ENCODE results near the gene LIPT2.
A peak's percentile ranks its signal among the peaks of the same experiment; 100 is the strongest.

Gene LIPT2

DNA sequence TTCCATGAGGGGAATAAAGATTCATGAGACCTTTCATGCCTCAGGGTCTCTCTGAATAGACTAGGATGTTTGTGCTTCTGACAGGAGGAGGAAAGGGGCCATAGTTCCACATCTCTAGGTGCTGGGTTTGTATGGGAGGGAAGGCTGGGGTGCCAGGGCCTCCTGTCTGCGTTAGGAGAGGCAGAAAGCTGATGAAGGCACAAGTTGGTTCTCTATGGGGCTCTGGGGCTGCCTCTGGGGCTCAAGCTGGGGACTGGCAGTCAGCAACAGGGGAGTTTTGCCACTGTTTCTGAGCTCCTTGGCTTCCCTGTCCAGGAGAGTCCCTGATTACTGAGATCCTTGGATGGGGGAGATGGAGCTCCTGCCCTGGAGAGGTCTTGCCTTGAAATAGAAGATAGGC, 30.3 kb downstream of the LIPT2 start:
- no peak for DNase-seq

DNA sequence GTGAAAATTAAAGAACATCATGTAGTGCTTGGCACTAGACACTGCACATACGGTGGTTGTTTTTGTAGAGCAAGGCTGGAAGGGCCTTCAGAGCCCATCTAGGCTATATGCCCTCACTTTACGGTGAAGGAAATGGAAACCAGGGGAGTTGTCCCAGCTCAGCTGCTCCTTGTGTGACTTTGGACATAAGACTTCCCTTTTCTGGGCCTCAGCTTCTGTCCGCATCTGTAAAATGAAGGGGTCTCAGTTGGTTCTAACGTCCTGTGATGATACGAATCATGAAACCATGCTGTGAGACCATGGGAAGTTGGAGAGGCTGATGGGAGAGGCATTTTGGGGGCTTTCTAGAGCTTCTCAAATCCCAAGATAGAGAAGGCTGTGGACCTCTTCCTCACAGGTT, 30.9 kb downstream of the LIPT2 start:
- DNase-seq, result no peak

DNA sequence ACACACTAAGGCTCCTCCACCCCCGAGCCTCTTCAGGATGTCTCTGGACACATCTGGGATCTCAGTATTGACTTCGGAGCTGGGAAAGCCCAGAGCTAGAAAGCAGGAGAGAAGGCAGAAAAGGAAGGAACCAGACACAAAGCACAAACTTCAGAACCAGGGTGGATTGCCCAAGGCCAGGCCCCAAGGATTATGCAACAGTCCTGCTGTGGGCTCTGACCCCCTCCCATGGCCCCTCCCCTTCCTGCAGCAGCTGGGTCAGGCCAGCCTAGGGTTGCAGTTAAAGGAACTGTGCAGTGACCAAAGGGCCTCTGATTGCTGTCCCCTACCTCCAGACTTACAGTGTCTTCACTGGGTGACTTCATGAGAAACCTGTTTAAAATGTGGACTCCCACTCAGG, 31.5 kb downstream of the LIPT2 start:
- peak; percentile 72 for DNase-seq

DNA sequence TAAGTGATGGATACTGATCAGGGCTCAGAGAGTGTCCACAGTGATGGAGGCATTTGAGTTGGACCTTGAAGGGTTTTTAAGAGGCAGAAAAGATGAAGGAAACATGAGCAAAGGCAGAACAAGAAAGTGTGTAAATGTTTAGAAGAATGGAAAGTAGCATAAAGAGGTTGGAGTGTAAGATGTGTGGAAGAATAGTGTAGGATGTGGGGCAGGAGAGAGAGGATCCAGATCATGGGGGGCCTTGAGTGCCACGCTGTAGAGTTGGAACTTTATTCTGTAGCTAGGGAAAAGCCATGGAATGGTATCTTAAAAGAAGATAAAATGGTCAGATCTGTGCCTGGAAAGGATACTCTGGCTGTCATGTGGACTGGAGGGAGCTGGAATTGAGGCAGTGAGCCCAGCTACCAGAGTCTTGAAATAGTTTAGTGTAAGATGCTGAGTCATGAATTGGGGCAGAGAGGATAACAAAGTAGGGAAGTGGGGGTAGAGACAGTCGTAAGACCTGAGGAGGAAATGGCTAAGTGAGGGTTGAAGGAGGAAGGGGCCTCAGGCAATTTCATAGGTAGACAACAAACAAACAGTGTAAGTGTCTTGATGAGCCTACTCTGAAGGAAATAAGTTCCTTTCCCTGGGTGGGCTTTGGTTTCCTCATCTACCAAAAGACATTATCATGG, 32.9 kb downstream of the LIPT2 start:
- no peak for DNase-seq

DNA sequence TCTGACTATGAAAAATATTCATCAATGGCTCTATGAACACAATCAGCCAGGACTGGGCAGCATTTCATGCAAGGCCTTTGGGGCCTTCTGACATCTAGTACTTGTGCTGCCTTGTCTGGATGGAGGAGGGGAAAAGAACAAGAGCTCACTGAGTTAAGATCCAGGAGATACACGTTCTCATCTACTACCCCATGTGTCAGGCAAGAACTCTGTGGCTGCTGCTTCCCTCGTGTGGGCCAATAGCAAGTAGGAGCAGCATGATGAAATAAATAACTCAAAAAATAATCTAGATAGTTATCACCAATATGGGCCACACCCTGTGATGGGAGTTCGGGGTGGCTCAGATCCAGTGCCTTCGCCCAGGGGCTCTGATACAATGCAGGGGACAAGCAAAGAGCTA, 33.5 kb downstream of the LIPT2 start:
- no peak for DNase-seq

DNA sequence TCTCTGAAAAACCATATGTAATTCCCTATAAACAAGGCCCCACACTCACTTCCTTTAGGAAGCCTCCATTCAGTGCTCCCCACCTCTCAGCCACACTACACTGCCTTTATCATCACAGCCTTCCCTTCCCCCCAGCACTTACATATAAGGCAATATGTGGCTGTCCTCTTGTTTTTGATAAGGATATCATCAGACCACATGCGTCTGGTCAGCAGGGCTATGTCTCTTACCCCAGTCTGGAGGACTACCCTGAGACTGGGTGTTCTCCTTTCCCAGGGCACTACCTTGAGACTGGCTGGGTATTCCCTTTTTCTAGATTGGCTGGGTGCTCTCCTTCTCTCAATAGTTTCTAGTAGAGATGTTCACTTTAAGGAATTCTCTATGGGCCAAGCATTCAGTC, 33.9 kb downstream of the LIPT2 start:
- DNase-seq, result no peak

DNA sequence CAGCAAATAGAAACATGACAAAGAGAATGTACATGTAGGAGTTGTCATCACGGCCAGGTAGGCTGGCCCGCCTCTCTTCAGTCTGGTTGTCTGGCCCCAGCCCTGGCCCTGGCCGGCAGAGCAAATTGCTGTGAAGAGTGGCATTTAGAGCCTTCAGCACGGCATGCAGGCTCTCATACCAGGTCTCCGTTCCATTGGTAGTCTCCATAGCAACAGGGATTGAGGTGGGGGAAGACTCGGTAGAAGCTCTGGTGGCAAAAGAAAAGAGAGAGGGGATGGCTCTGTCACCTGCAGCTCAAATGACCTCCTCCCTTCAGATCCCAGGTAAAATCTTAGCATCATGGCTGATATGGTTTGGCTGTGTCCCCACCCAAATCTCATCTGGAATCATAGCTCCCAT, 36.2 kb downstream of the LIPT2 start:
- DNase-seq, result no peak

DNA sequence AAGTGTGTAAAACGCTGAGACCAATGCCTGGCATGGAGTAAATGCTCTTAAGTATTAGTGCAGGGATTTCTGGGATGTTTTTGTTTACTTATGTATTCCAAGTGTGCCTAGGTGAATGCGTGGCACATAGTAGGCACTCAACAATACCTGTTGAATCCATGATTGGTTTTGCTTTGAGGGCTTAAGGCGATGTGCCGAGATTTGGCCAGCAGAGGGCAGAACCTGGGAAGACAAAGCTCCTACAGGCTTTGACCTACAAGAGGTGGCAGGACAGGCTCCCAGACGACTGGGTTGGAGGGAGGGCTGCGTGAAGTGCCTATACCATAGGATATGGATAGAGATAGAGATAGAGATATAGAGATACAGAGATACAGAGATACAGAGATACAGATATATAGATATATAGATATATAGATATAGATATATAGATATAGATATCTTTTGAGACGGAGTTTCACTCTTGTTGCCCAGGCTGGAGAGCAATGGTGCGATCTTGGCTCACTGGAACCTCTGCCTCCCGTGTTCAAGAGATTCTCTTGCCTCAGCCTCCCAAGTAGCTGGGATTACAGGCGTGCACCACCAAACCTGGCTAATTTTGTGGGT, 40.0 kb downstream of the LIPT2 start:
- peak; percentile 50 for DNase-seq

DNA sequence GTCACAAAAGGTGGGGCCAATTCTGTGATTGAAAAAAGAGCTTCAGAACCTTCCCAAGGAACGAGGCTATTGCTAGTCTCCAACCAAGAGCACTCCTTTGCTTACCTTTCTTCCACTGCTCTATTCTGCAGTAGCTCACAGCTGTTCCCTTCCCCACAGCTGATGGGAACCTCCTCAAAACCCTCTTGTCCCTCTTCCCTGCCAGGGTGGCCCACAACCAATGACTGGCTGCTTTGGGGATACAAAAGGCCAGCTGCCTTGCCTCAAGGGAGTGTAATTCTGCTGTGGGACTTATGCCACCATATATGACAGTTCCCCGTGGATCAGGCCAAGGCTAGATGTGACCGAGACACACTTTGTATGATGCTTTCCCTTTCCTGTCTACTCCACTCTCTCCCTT, 41.2 kb downstream of the LIPT2 start:
- DNase-seq, result no peak

DNA sequence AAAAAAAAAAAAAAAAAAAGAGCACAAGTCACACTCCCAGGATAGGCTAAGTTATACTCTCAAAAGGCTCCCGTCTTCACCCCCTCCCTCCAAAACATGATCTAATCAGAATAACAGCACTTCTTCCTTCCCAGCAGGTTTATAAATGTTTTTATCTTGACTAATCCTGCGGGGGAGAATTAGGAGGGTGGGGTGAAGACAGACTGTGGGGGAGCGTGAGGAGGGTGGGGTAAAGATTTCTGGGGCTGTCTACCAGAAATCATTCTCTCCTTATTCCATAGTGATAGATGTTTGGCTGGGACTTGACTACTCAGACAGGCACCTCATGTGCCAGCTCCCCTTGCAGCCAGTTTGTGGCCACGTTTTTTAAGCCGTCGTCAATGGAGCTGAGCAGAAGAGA, 43.2 kb downstream of the LIPT2 start:
- no peak for DNase-seq

DNA sequence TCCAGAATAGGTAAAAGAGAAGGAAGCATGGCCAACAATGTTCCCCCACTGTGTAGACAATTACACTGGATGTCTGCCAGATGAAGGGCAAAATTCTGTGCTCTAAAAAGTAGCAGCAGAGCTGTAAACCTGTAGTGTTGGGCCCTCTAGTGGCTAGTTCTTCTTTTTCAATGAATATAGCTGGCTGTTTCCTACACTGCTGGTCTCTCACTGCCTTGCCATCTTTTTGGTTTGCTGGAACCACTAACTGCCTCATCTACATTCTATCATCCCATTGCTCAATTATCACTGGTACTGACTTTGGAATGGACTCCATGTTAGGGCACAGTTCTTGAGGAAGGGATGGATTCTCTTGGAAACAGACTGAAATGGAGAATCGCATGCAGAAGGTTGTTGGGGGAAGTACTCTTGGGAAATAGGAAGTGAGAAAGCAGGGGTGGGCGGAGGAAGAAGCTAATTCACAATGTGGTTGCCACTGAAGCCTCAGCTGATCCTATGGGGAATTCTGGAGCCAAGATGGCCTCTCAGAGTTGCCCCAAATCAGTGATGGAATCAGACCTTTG, 44.1 kb downstream of the LIPT2 start:
- DNase-seq, result peak; percentile 17

DNA sequence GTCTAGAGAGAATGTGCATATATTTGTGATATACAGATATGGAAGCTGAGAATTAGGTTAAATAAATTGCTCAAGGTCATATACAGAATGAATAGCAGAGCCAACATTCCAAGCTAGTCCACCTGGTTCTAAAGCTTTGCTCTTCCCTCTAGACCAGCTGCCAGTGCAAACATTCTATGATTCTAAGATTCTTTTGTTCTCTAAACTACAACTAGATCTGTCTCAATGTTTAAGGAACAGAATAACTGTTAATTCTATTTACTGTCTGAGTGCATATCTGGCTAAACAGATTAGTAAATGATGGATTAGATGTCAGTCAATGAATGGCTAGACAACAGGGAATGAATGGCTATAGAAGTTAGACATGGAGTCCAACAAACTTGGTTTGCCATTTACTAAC, 45.8 kb downstream of the LIPT2 start:
- no peak for DNase-seq

DNA sequence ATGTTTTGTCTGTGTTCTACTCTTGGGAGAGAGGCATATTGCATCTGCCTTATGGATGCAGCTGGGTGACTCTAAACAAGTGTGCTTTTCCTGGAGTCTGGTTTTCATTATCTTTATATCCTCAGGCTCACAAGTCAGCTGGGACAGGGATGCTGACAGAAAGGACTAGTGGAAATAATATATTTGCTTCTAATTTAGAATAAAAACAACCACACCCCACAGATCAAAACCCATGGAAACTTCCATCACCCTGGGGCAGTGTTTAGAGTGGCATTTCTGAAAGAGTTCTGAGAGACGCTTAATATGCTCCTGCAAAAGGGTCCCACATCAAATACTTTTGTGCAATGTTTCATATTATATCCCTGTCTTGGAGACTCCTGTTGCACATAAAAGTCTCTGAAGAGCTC, 47.0 kb downstream of the LIPT2 start:
- no peak for DNase-seq

DNA sequence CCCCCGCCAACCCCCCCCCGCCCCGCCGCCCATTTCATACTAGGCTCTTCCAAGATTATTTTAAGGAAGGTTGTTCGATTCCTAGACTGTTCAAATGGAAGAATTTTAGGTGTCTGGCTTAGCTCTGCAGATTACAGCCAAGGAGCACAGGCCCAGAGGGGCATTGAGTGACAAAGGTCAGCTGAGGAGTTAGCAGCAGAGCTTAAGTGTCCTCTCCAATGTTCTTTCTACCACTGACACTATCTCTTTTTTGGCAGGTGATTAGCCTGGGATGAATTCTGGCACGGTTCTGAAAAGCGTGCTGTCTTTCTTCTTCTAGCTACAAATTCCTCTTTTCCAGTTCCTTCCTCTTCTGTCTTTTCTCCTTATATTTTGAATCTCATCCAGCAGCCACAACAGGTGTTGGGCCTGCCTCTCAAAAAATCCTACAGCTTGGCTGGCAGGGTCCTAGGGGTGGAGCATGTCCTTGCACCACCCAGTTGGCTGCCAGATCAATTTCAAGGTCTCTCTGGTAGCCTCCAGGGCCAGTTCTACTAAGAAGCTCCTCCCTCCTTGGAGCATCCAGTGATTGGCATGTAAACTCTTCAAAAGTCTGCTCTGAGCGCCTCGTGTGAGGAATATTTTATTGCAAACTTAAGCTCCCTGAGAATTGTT, 49.2 kb downstream of the LIPT2 start:
- DNase-seq, result no peak

DNA sequence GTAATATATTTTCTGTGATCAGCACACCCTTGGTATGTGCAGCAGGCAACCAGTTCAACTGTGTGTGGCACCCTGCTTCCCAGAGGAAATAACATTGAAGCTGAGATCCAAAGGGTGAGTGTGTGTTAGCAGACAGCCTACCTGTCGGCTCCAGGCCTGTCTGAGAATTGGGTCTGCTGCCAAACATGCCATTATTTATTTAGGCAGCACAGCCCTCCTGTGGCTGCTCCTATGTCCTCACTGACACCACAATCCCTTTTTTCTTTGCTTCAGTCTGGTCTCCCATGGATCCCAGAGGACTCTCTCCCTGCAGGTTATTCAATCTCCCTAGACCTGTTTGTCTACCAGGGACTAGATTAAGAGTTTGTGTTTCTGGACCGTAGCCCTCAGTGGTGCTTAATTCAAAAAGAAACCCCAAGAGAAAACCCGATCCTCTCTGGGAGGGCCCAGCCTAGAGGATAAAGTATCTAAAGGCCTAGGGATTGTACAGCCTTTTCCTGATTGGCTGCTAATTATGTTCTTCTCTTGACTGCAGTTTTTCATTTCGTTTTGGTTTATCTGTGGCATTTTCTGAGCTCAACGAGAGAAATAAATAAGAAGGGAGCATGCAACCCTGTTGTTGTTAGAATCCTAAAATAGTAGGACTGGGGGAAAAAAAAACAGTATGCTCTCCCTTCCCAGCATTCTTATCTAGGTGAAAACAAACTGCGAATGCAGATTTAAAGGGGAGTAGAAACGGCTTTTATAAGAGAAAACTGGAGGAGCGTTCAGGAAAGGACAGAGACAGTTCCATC, 50.3 kb downstream of the LIPT2 start:
- DNase-seq, result no peak

DNA sequence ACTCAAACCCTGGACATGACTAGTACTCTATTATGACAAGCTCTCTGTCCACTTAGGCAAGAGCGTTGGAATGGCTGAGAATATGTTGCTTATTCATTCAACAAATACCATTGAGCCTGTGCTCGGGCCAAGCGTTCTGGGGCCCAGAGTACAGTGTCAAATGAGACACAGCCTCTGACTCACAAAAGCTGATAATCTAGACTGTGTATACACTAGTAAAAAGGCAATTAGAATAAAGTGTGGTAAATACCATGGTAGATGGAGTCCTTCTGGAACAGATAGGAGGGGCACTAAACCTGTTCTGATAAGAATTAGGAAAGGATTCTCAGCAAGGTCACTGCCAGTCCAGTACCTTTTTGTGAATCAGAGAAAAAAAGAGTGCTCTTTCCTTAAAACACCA, 50.9 kb downstream of the LIPT2 start:
- DNase-seq, result no peak

All from CD4-positive, alpha-beta T cell treated with Interferon gamma for 1 hour (primary cell).